Skeletal muscle tissue (tissue), 5 donors: ENCODE results near the gene SMPD3. TPM values are rescaled to one million over a fixed set of nuclear protein-coding genes. Genes with fewer than 3 reads are reported as not detected.
A peak's percentile ranks its signal among the peaks of the same experiment; 100 is the strongest.

Experiments used
- H3K27ac ChIP-seq: one replicate; pipeline ENCODE4 v1.7.0; 2013; ENCODE audit warnings: mild to moderate bottlenecking, low read depth, low read length, inconsistent platforms
- H3K27me3 ChIP-seq, 3 donors: one replicate each; pipeline ENCODE4 v1.7.0; 2013; ENCODE audit warnings: low read length in 3 of 3; ENCODE audit not compliant: control insufficient read depth in 3 of 3, insufficient read depth in 3 of 3
- H3K36me3 ChIP-seq, 3 donors: one replicate each; pipeline ENCODE4 v1.7.0; 2013; ENCODE audit warnings: low read length in 3 of 3; ENCODE audit not compliant: control insufficient read depth in 3 of 3, insufficient read depth in 3 of 3
- H3K4me1 ChIP-seq, 3 donors: one replicate each; pipeline ENCODE4 v1.7.0; 2013; ENCODE audit warnings: low read length in 3 of 3, mild to moderate bottlenecking in 3 of 3; ENCODE audit not compliant: control insufficient read depth in 3 of 3, insufficient read depth in 3 of 3
- H3K4me3 ChIP-seq, 3 donors: one replicate each; pipeline ENCODE4 v1.7.0; 2013; ENCODE audit warnings: low read length in 3 of 3
- H3K9ac ChIP-seq, 3 donors: one replicate each; pipeline ENCODE4 v1.7.0; 2013; ENCODE audit warnings: low read length in 3 of 3, mild to moderate bottlenecking in 3 of 3, moderate library complexity in 2 of 3, low read depth in 1 of 3
- H3K9me3 ChIP-seq, 3 donors: one replicate each; pipeline ENCODE4 v1.7.0; 2013; ENCODE audit warnings: low read length in 3 of 3; ENCODE audit not compliant: control insufficient read depth in 3 of 3
- small RNA-seq: library from RNA; depleted of rRNA; stranded (forward); fragments of <200 nt; gene quantifications from one replicate; pipeline ENCODE3, GENCODE V24; 2014
- total RNA-seq: library from RNA; depleted of rRNA; stranded (reverse); fragments of >200 nt; gene quantifications from one replicate; pipeline ENCODE4 v1.2.3, GENCODE V29; 2014
- donor health status: Osteomylitis.

SMPD3 gene
- total RNA-seq, 1 donor from 2014 or later, result under 0.01 TPM

- H3K4me3 ChIP-seq, result peak within 1 kb of the TSS; percentile 91 to 99 (median 99)
- H3K27me3 ChIP-seq, result no peaks in the 10 kb centered on the region
- peak within 1 kb of the TSS; percentile 80 to 97 (median 95) for H3K9ac ChIP-seq
- H3K9me3 ChIP-seq, result no peaks in the 10 kb centered on the region
- peak within 1 kb of the TSS; percentile 78 for H3K27ac ChIP-seq
- H3K36me3 ChIP-seq, result peaks cover 17 to 35% (median 19%) of the 10 kb centered on the region in 3 donors
- peaks cover 21 to 39% (median 23%) of the 10 kb centered on the region in 3 donors for H3K4me1 ChIP-seq
These were observed 137.4 kb downstream of the SMPD3 start, which contains the start of the genes PRMT7 and SLC7A6OS for GRCh38 chr16:68310774-68311511. Gene PRMT7 (plus strand): TSS chr16:68311019. CDS start chr16:68315980, 4,961 bp downstream. Gene SLC7A6OS (minus strand): TSS chr16:68310946. CDS start chr16:68310926, 20 bp downstream.

DNA sequence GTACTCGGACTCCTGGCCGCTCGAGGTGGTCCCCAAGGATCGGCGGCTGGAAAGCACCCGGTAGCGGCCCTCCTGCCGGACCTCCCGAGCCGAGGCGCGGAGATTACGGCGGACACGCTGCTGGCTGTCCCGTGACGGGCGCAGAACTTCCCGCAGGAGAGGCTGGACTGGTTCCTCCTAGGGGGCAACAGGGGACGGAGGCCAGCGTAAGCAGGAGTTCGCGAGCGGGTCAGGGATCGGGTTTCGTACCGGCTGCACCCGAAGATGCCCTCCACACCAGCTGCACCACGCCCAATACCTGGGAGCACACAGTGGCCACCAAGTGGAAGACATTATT is 137.9 kb downstream of the SMPD3 start:
- H3K27me3 ChIP-seq, result no peaks in the 10 kb centered on the region
- H3K4me3 ChIP-seq, result peak overlapping the region; percentile 91 to 99 (median 99)
- peaks cover 21 to 39% (median 23%) of the 10 kb centered on the region in 3 donors for H3K4me1 ChIP-seq
- H3K9me3 ChIP-seq, result no peaks in the 10 kb centered on the region
- H3K9ac ChIP-seq, result peak overlapping the region; percentile 80 to 97 (median 95)
- H3K36me3 ChIP-seq, result peaks cover 15 to 29% (median 18%) of the 10 kb centered on the region in 3 donors
- peak overlapping the region; percentile 78 for H3K27ac ChIP-seq

DNA sequence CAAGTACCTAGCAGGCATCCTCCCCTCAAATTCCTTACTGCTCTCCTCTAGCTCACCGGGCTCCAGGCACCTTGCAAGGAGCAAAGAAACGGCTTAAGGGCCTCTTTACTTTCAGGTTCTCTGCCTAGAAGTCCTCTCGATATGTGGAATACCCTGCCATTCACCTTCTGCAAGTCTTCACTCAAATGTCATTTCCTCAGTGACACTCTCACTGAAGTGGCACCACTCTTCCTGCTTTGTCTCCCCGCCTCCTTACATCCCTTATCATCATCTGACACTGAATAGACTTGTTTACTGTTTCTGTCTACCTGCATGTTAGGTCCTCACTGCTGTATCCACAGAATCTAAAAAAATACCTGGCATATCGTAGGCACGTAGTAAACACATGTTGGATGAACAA is 138.5 kb downstream of the SMPD3 start:
- Histone ChIP-seq H3K36me3 (peaks cover 17 to 24% (median 19%) of the 10 kb centered on the region in 3 donors), H3K27ac (no peak overlapping the region), H3K27me3 (no peaks in the 10 kb centered on the region), H3K9ac (peak overlapping the region; percentile 80 to 97 (median 95)), H3K4me1 (peaks cover 21 to 39% (median 23%) of the 10 kb centered on the region in 3 donors), H3K9me3 (no peaks in the 10 kb centered on the region), H3K4me3 (peak overlapping the region; percentile 91 to 99 (median 99))

Small RNA genes within 50 kb of the gene (small RNA-seq; reads per million reads assigned to genes)
- not detected for gene RF00019
- not detected for gene RNU4-30P

Other genes with a start within 250 kb of the SMPD3 start
- not detected for gene ESRP2, start 212.4 kb downstream of the SMPD3 start, total RNA-seq
- 23.0 TPM for gene PLA2G15, start 203.1 kb downstream of the SMPD3 start, total RNA-seq
- gene SLC7A6, start 184.0 kb downstream of the SMPD3 start, total RNA-seq, result 9.4 TPM
- 11.0 TPM for gene SLC7A6OS, start 137.6 kb downstream of the SMPD3 start, total RNA-seq
- 49.1 TPM for gene PRMT7, start 137.5 kb downstream of the SMPD3 start, total RNA-seq
- 19.3 TPM for gene ZFP90, start 90.8 kb upstream of the SMPD3 start, total RNA-seq
- not detected for gene CDH3, start 196.8 kb upstream of the SMPD3 start, total RNA-seq